GM23338 (cell line): ENCODE measurements around the gene VDR. TPM values are rescaled to one million over a fixed set of nuclear protein-coding genes. Genes with fewer than 3 reads are reported as not detected.

ENCODE experiments used
- ATAC-seq: fragments of 200-7000 bp; cut with Tn5 transposase; 3 replicates; pipeline ENCODE4 v1.9.1; 2020
- DNase-seq: peaks from one replicate; pipeline ENCODE4 v3.0.0-alpha.2; 2015; ENCODE audit warnings: low spot score
- H2AFZ ChIP-seq: fragments of 200-600 bp; sonication (generic); 2 replicates; pipeline ENCODE4 v1.8.0; 2016; ENCODE audit warnings: antibody characterized with exemption, mild to moderate bottlenecking, moderate library complexity
- H3F3A ChIP-seq: fragments of 200-600 bp; sonication (generic); replicated peaks from 2 replicates; pipeline ENCODE4 v1.8.0; 2017; ENCODE audit warnings: antibody characterized with exemption, mixed run types, low read depth
- H3K27ac ChIP-seq: fragments of 200-600 bp; sonication (generic); 2 replicates; pipeline ENCODE4 v1.6.1; 2016; ENCODE audit warnings: low read depth
- H3K27me3 ChIP-seq: fragments of 200-600 bp; sonication (generic); 2 replicates; pipeline ENCODE4 v1.8.0; 2016; ENCODE audit warnings: mild to moderate bottlenecking, mixed run types, moderate library complexity; ENCODE audit not compliant: insufficient read depth
- H3K36me3 ChIP-seq: fragments of 200-600 bp; sonication (generic); 2 replicates; pipeline ENCODE4 v1.8.0; 2016; ENCODE audit warnings: mild to moderate bottlenecking; ENCODE audit not compliant: insufficient read depth
- H3K4me1 ChIP-seq: fragments of 200-600 bp; sonication (generic); 2 replicates; pipeline ENCODE4 v1.8.0; 2016; ENCODE audit warnings: mild to moderate bottlenecking, moderate library complexity; ENCODE audit not compliant: insufficient read depth
- H3K4me2 ChIP-seq: fragments of 200-600 bp; sonication (generic); 2 replicates; pipeline ENCODE4 v1.7.1; 2017; ENCODE audit warnings: mixed run types
- H3K4me3 ChIP-seq: fragments of 200-600 bp; sonication (generic); 2 replicates; pipeline ENCODE4 v1.6.1; 2016; ENCODE audit warnings: mixed run types
- H3K79me2 ChIP-seq: fragments of 200-600 bp; sonication (generic); replicated peaks from 2 replicates; pipeline ENCODE4 v1.8.0; 2017; ENCODE audit warnings: mild to moderate bottlenecking; ENCODE audit not compliant: insufficient read depth
- H3K9me2 ChIP-seq: fragments of 200-600 bp; sonication (generic); 2 replicates; pipeline ENCODE4 v1.8.0; 2017; ENCODE audit not compliant: insufficient read depth
- H4K20me1 ChIP-seq: fragments of 200-600 bp; sonication (generic); replicated peaks from 2 replicates; pipeline ENCODE4 v1.8.0; 2017; ENCODE audit warnings: mild to moderate bottlenecking; ENCODE audit not compliant: insufficient read depth
- H3K27ac Mint-ChIP-seq: 2 replicates; pipeline ENCODE4 v1.8.0; 2020; ENCODE audit warnings: inconsistent platforms, mild to moderate bottlenecking, moderate library complexity, mixed read lengths
- H3K27me3 Mint-ChIP-seq: 3 replicates; pipeline ENCODE4 v1.8.0; 2022; ENCODE audit warnings: low read depth, mild to moderate bottlenecking, moderate library complexity, mixed read lengths, inconsistent platforms; ENCODE audit not compliant: insufficient read depth, poor library complexity
- H3K36me3 Mint-ChIP-seq: 3 replicates; pipeline ENCODE4 v1.8.0; 2021; ENCODE audit warnings: low read depth, mild to moderate bottlenecking, inconsistent platforms, moderate library complexity, mixed read lengths
- H3K4me1 Mint-ChIP-seq: 3 replicates; pipeline ENCODE4 v1.8.0; 2020; ENCODE audit warnings: mild to moderate bottlenecking, inconsistent platforms, mixed read lengths
- H3K4me3 Mint-ChIP-seq: 3 replicates; pipeline ENCODE4 v1.8.0; 2021; ENCODE audit warnings: moderate library complexity, mild to moderate bottlenecking, inconsistent platforms, mixed read lengths
- H3K9me3 Mint-ChIP-seq: 3 replicates; pipeline ENCODE4 v1.8.0; 2020; ENCODE audit warnings: moderate library complexity, mild to moderate bottlenecking, inconsistent platforms, mixed read lengths
- CREB1 ChIP-seq: fragments of 250-450 bp; sonication (Bioruptor Pico); IDR thresholded peaks from 2 replicates; pipeline ENCODE4 v1.5.0; 2020; ENCODE audit warnings: low read depth, mild to moderate bottlenecking, moderate library complexity
- CTCF ChIP-seq, 2 experiments: fragments of 200-600 bp in 1 of 2; sonication (generic) in 1 of 2; conservative IDR thresholded peaks; 2 replicates each; pipeline versions ENCODE4 v1.5.1 to v1.6.1; 2016 to 2017; ENCODE audit warnings: antibody characterized with exemption in 2 of 2, low read depth in 2 of 2, mild to moderate bottlenecking in 2 of 2, moderate library complexity in 1 of 2
- ETS1 ChIP-seq: IDR thresholded peaks from 2 replicates; pipeline ENCODE4 v1.6.1; 2016; ENCODE audit warnings: antibody characterized with exemption
- EZH2 ChIP-seq: fragments of 200-600 bp; sonication (generic); IDR thresholded peaks from one replicate; pipeline ENCODE4 v1.8.0; 2017; ENCODE audit warnings: antibody characterized with exemption, mild to moderate bottlenecking, low read depth; ENCODE audit not compliant: unreplicated experiment
- JUNB ChIP-seq: IDR thresholded peaks from one replicate; pipeline ENCODE4 v1.6.1; 2016; ENCODE audit warnings: antibody characterized with exemption; ENCODE audit not compliant: unreplicated experiment
- NANOG ChIP-seq: IDR thresholded peaks from 2 replicates; pipeline ENCODE4 v1.6.1; 2016; ENCODE audit warnings: antibody characterized with exemption, borderline replicate concordance
- POLR2AphosphoS5 ChIP-seq: IDR thresholded peaks from 2 replicates; pipeline ENCODE4 v1.6.1; 2016; ENCODE audit warnings: antibody characterized with exemption, low read depth
- REST ChIP-seq: IDR thresholded peaks from one replicate; pipeline ENCODE4 v1.6.1; 2018; ENCODE audit warnings: antibody characterized with exemption; ENCODE audit not compliant: unreplicated experiment
- STAT1 ChIP-seq: IDR thresholded peaks from one replicate; pipeline ENCODE4 v1.6.1; 2016; ENCODE audit warnings: antibody characterized with exemption; ENCODE audit not compliant: unreplicated experiment
- ZNF114 ChIP-seq: fragments of 250-450 bp; sonication (Bioruptor Pico); IDR thresholded peaks from 2 replicates; pipeline ENCODE4 v1.5.0; 2020; ENCODE audit warnings: mild to moderate bottlenecking, moderate library complexity
- ZNF331 ChIP-seq: fragments of 250-450 bp; sonication (Bioruptor Pico); IDR thresholded peaks from 2 replicates; pipeline ENCODE4 v1.5.0; 2020; ENCODE audit warnings: low read depth, mild to moderate bottlenecking, moderate library complexity
- ZNF462 ChIP-seq: fragments of 250-450 bp; sonication (Bioruptor Pico); IDR thresholded peaks from 2 replicates; pipeline ENCODE4 v1.5.0; 2020; ENCODE audit warnings: mild to moderate bottlenecking, moderate library complexity
- polyA plus RNA-seq: library from polyadenylated mRNA; unstranded; fragments of >200 nt; fragmentation: Nextera tagmentation; extraction: Ambion mirVana; gene quantifications from 2 replicates; pipeline ENCODE4 v1.2.1, GENCODE V29; 2016
- total RNA-seq: library from RNA; depleted of rRNA; stranded (reverse); fragments of >200 nt; shearing (Covaris generic); gene quantifications from 2 replicates; pipeline ENCODE4 v1.2.3, GENCODE V29; 2014

Gene VDR
- total and polyA plus RNA-seq, 2 experiments from 2014 or later: 0.37 to 1.4 TPM

GRCh38 chr12:47822863-47823262, 81.9 kb downstream of the VDR start:
- Histone ChIP-seq H4K20me1 (no peaks in the 10 kb centered on the region; the same call in 1 of the 2 replicates), H3K9me2 (0 out of 2 replicates have a peak, but pooled peaks cover 3% of the 10 kb centered on the region), H3F3A (no peaks in the 10 kb centered on the region; the same call in 1 of the 2 replicates), H3K36me3 (no peaks in the 10 kb centered on the region), H2AFZ (no peak overlapping the region), H3K27ac (no peak overlapping the region), H3K27me3 (no peaks in the 10 kb centered on the region), H3K79me2 (peaks cover 19% of the 10 kb centered on the region), H3K4me1 (peaks cover 42% of the 10 kb centered on the region), H3K4me2 (no peak overlapping the region), H3K4me3 (no peak overlapping the region)
- no peak for ATAC-seq
- no peaks in the 10 kb centered on the region for H3K9me3 Mint-ChIP-seq
- peaks cover 4% of the 10 kb centered on the region; the same call in 1 of the 3 replicates for H3K36me3 Mint-ChIP-seq
- H3K27me3 Mint-ChIP-seq: peaks cover 18% of the 10 kb centered on the region
- H3K27ac Mint-ChIP-seq: no peak overlapping the region
- DNase-seq: no peak
- H3K4me3 Mint-ChIP-seq: no peak overlapping the region
- TF ChIP-seq JUNB (no peak), CREB1 (CRISPR knock-in tag) (no peak), STAT1 (no peak), EZH2 (no peak), NANOG (no peak), CTCF (conservative IDR thresholded peaks at IDR 0.05; ENCODE audit: low read depth in 2 of 2) (no peak), ZNF114 (CRISPR knock-in tag) (no peak), ZNF462 (CRISPR knock-in tag) (no peak), POLR2AphosphoS5 (no peak), ZNF331 (CRISPR knock-in tag) (no peak), REST (no peak), ETS1 (no peak)
- H3K4me1 Mint-ChIP-seq: peaks cover 50% of the 10 kb centered on the region
